Smooth muscle cell (in vitro differentiated cells): ENCODE data around the gene LEKR1. TPM values are rescaled to one million over a fixed set of nuclear protein-coding genes. Genes with fewer than 3 reads are reported as not detected.

Experiments used
- DNase-seq: peaks from one replicate; lab custom pipeline; 2025; ENCODE audit not compliant: unreplicated experiment; lab: John Stamatoyannopoulos, UW
- H2AFZ ChIP-seq: fragments of 200-600 bp; sonication (generic); 2 replicates; pipeline ENCODE4 v1.6.0; 2016; ENCODE audit warnings: antibody characterized with exemption, low read depth, mild to moderate bottlenecking
- H3F3A ChIP-seq: fragments of 200-600 bp; sonication (generic); 2 replicates; pipeline ENCODE4 v1.6.0; 2017; ENCODE audit warnings: antibody characterized with exemption, low read depth
- H3K27ac ChIP-seq: fragments of 200-600 bp; sonication (generic); 2 replicates; pipeline ENCODE4 v1.5.1; 2016; ENCODE audit warnings: low read depth, mild to moderate bottlenecking
- H3K27me3 ChIP-seq: fragments of 200-600 bp; sonication (generic); 2 replicates; pipeline ENCODE4 v1.6.1; 2016; ENCODE audit warnings: low read depth, mild to moderate bottlenecking
- H3K36me3 ChIP-seq: fragments of 200-600 bp; sonication (generic); 2 replicates; pipeline ENCODE4 v1.5.1; 2016; ENCODE audit warnings: low read depth
- H3K4me1 ChIP-seq: fragments of 200-600 bp; sonication (generic); 2 replicates; pipeline ENCODE4 v1.5.1; 2016; ENCODE audit warnings: low read depth
- H3K4me2 ChIP-seq: fragments of 200-600 bp; sonication (generic); 2 replicates; pipeline ENCODE4 v1.6.0; 2016; ENCODE audit warnings: mild to moderate bottlenecking
- H3K4me3 ChIP-seq: fragments of 200-600 bp; sonication (generic); 2 replicates; pipeline ENCODE4 v1.5.1; 2016; ENCODE audit warnings: mild to moderate bottlenecking
- H3K79me2 ChIP-seq: fragments of 200-600 bp; sonication (generic); 2 replicates; pipeline ENCODE4 v1.6.0; 2016; ENCODE audit warnings: low read depth, mild to moderate bottlenecking
- H3K9ac ChIP-seq: fragments of 200-600 bp; sonication (generic); 2 replicates; pipeline ENCODE4 v1.6.0; 2016; ENCODE audit warnings: low read depth
- H3K9me3 ChIP-seq: fragments of 200-600 bp; sonication (generic); replicated peaks from 2 replicates; pipeline ENCODE4 v1.5.1; 2016; ENCODE audit warnings: low read depth
- H4K20me1 ChIP-seq: fragments of 200-600 bp; sonication (generic); 2 replicates; pipeline ENCODE4 v1.6.0; 2016; ENCODE audit warnings: low read depth
- WGBS: methylation state at CpG from one replicate; pipeline ENCODE4 v1.1.7; 2016; ENCODE audit warnings: low lambda C conversion rate; 5-methylcytosine and 5-hydroxymethylcytosine counted together
- polyA plus RNA-seq: library from polyadenylated mRNA; unstranded; fragments of >200 nt; fragmentation: Nextera tagmentation; extraction: Ambion mirVana; gene quantifications from 2 replicates; pipeline ENCODE4 v1.2.1, GENCODE V29; 2016
- total RNA-seq: library from RNA; depleted of rRNA; stranded (reverse); fragments of >200 nt; gene quantifications from 2 replicates; pipeline ENCODE4 v1.2.3, GENCODE V29; 2014
- TF ChIP-seq, protein P1 (sequence below): fragments of 200-600 bp; sonication (generic); IDR thresholded peaks from 2 replicates; pipeline ENCODE4 v1.5.1; 2017; ENCODE audit warnings: borderline replicate concordance, mild to moderate bottlenecking, antibody characterized with exemption; ENCODE audit not compliant: insufficient read depth, poor library complexity, severe bottlenecking

Gene LEKR1
- total and polyA plus RNA-seq, 2 experiments from 2014 or later = 1.3 to 2.3 TPM

DNA sequence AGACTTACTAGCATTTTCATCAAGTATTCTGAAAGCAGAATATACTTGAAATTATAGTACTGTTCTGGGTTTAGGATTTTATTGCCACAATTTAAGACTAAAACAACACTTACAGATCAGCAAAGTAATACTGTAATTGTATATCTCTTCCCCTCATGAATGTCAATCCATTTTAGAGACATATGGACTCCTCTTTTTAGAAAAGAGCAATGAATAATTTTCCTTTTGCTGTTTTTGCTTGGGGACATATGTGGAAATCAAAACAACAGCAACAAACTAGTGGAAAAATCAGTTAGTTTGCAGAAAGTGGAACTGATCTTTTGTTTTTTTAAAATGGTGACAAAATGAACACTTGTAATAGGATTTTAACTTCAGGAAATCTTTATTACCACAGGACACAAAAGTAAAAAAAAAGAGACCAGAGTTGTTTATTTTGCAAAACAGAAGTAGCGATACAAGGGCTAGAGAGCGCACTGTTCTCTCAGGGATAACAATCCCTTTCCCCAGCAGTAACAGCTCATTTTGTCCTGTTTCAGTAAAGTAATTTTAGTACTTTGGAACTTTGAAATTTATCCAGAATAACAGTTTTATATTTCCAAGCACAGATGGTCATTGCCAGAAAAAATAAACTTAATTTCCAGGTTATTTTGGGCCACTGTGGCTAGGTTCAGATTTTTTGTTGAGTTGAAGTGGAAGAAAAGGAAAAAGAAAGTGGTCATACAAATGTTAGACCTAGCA lies 17.1 kb downstream of the LEKR1 start:
- DNase-seq = no peak
- H3K4me3 ChIP-seq = no peak overlapping the region
- no peaks in the 10 kb centered on the region for H3K27me3 ChIP-seq
- no peak overlapping the region for H3K9ac ChIP-seq
- no peak overlapping the region for H3K4me2 ChIP-seq
- H3K4me1 ChIP-seq = no peaks in the 10 kb centered on the region
- H3K9me3 ChIP-seq = no peaks in the 10 kb centered on the region
- H3K27ac ChIP-seq = no peak overlapping the region
- H3K36me3 ChIP-seq = no peaks in the 10 kb centered on the region
- TF ChIP-seq, protein P1, sequence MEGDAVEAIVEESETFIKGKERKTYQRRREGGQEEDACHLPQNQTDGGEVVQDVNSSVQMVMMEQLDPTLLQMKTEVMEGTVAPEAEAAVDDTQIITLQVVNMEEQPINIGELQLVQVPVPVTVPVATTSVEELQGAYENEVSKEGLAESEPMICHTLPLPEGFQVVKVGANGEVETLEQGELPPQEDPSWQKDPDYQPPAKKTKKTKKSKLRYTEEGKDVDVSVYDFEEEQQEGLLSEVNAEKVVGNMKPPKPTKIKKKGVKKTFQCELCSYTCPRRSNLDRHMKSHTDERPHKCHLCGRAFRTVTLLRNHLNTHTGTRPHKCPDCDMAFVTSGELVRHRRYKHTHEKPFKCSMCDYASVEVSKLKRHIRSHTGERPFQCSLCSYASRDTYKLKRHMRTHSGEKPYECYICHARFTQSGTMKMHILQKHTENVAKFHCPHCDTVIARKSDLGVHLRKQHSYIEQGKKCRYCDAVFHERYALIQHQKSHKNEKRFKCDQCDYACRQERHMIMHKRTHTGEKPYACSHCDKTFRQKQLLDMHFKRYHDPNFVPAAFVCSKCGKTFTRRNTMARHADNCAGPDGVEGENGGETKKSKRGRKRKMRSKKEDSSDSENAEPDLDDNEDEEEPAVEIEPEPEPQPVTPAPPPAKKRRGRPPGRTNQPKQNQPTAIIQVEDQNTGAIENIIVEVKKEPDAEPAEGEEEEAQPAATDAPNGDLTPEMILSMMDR = no peak
- no peaks in the 10 kb centered on the region for H4K20me1 ChIP-seq
- H2AFZ ChIP-seq = no peak overlapping the region
- no peaks in the 10 kb centered on the region for H3F3A ChIP-seq
- H3K79me2 ChIP-seq = no peaks in the 10 kb centered on the region
- WGBS = 89% methylated on average over 2 of the region's 2 CpGs

DNA sequence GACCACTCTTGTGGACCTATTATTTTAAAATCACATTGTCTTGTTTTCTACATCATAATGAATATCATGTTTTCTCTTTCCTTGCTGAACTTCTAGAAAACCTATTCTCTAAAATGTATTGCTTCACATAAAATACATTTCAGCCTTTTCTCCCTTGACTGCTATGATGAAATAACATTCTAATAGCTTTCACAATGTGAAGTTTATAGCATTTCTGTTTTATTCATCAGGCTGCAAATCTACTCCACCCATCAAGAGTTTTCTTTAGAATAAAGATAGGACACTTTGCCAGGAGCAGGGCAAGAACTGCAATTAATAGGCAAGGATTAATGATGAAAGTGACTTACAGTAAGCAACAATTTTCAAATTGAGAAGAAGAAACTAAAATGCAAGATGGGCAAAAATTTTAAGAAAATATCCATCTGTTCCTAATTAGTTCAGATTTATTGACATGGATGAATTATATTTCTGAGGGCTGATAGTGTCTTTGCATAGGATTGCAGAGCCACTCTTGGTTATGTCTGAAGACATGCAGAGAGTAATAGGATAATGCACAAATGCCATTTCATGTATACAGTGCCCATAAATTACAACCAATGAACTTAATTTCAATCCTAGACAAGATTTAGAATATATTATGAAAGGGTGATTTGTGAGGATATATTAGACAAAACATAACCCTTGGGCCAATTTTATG lies 21.7 kb downstream of the LEKR1 start:
- H3F3A ChIP-seq = no peaks in the 10 kb centered on the region
- no peaks in the 10 kb centered on the region for H3K36me3 ChIP-seq
- no peaks in the 10 kb centered on the region for H3K79me2 ChIP-seq
- no peak overlapping the region for H3K4me3 ChIP-seq
- no peak overlapping the region for H3K9ac ChIP-seq
- H3K27me3 ChIP-seq = no peaks in the 10 kb centered on the region
- no peaks in the 10 kb centered on the region for H3K9me3 ChIP-seq
- H3K27ac ChIP-seq = no peak overlapping the region
- no peak overlapping the region for H2AFZ ChIP-seq
- H3K4me2 ChIP-seq = no peak overlapping the region
- TF ChIP-seq, protein P1 = no peak
- H3K4me1 ChIP-seq = no peaks in the 10 kb centered on the region
- H4K20me1 ChIP-seq = no peaks in the 10 kb centered on the region
- no peak for DNase-seq

DNA sequence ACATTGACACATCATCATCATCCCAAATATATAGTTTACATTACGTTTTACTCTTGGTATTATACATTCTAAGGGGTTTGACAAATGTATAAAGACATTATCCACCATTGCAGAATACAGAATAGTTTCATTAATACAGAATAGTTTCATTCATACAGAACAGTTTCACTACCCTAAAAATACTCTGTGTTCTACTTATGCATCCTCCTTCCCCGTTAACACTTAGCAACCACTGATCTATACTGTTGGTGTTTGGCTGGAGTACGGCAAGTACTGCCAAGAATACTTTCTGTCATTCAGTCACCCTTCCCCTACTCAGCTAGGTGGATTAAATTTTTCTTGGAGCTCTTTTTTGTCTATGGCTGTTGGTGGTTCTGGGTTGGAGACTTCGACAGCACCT lies 33.4 kb downstream of the LEKR1 start:
- Histone ChIP-seq H3K9me3 (no peaks in the 10 kb centered on the region), H3K36me3 (no peaks in the 10 kb centered on the region), H3K9ac (no peak overlapping the region), H3K27me3 (no peaks in the 10 kb centered on the region), H3K4me1 (no peaks in the 10 kb centered on the region), H3K4me2 (no peak overlapping the region), H3K27ac (no peak overlapping the region), H3F3A (no peaks in the 10 kb centered on the region), H3K4me3 (no peak overlapping the region), H2AFZ (no peak overlapping the region), H4K20me1 (no peaks in the 10 kb centered on the region), H3K79me2 (no peaks in the 10 kb centered on the region)
- 92% methylated on average over 4 of the region's 4 CpGs for WGBS
- TF ChIP-seq, protein P1 = no peak
- no peak for DNase-seq

DNA sequence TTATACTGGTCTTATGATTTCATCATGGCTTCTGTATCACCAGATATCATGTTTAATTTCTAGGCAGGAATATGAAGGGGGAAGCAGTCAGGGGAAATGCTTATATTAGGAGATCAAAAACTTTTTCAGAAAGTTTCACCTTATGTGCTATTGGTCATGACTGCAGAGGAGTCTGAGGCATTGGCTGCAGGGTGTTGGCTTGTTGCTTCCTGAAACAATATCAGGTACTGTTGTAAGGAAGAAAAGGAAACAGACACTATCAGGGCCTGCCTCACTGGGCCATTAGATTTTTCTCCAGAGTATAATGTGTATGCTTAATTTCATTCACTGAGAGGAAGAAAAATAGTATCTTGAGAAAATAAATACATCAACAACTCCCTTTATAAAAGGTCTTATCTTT lies 34.7 kb downstream of the LEKR1 start:
- H3K4me3 ChIP-seq = no peak overlapping the region
- no peaks in the 10 kb centered on the region for H4K20me1 ChIP-seq
- TF ChIP-seq, protein P1 = no peak
- no peaks in the 10 kb centered on the region for H3K79me2 ChIP-seq
- no peak overlapping the region for H3K9ac ChIP-seq
- no peak overlapping the region for H3K27ac ChIP-seq
- no peaks in the 10 kb centered on the region for H3F3A ChIP-seq
- H3K4me2 ChIP-seq = no peak overlapping the region
- no peak overlapping the region for H2AFZ ChIP-seq
- no peaks in the 10 kb centered on the region for H3K4me1 ChIP-seq
- no peaks in the 10 kb centered on the region for H3K9me3 ChIP-seq
- no peaks in the 10 kb centered on the region for H3K36me3 ChIP-seq
- DNase-seq = no peak
- H3K27me3 ChIP-seq = no peaks in the 10 kb centered on the region
